AG04450 (cell line): Measurements from ENCODE around the gene AMPD2. TPM values are rescaled to one million over a fixed set of nuclear protein-coding genes. Genes with fewer than 3 reads are reported as not detected.

Source experiments
- CTCF ChIA-PET: fragments of 300-600, 350-600 bp; formaldehyde crosslinking; extraction: SDS; loops from one replicate; lab custom pipeline; 2022; ENCODE audit warnings: antibody characterized with exemption, inconsistent platforms; lab: Charles Lee
- POLR2A ChIA-PET: fragments of 350-600 bp; formaldehyde crosslinking; extraction: SDS; loops from one replicate; lab custom pipeline; 2021; ENCODE audit warnings: antibody characterized with exemption, inconsistent platforms; lab: Yijun Ruan, JAX
- DNase-seq: peaks from one replicate; pipeline ENCODE4 v3.0.0-alpha.2; 2011; ENCODE audit warnings: low read depth, low spot score
- H3K27ac ChIP-seq: one replicate; pipeline ENCODE4 v1.5.1; 2012; ENCODE audit warnings: low read depth, low read length, control low read depth
- H3K27me3 ChIP-seq: one replicate; pipeline ENCODE4 v1.6.0; 2012; ENCODE audit warnings: low read length; ENCODE audit not compliant: control insufficient read depth, insufficient read depth
- H3K4me3 ChIP-seq: 2 replicates; pipeline ENCODE4 v1.5.1; 2011; ENCODE audit warnings: mild to moderate bottlenecking, low read depth, low read length, control low read depth
- H3K9me3 ChIP-seq: 2 replicates; pipeline ENCODE4 v1.5.1; 2012; ENCODE audit warnings: low read length; ENCODE audit not compliant: control insufficient read depth, insufficient read depth
- CTCF ChIP-seq: IDR thresholded peaks from 2 replicates; pipeline ENCODE4 v1.5.1; 2011; ENCODE audit warnings: low read depth, low read length, control low read depth, inconsistent platforms
- polyA plus RNA-seq: library from polyadenylated mRNA; depleted of rRNA; stranded (reverse); fragments of >200 nt; gene quantifications from 2 replicates; pipeline ENCODE4 v1.2.3, GENCODE V29; 2011

The AMPD2 gene
- polyA plus RNA-seq, 1 experiment, result 35.4 TPM

- POLR2A ChIA-PET, result interaction anchor here (0.9 to 2.2 kb wide), 2 partner anchors 22 to 91 kb away, joined by 3 to 15 read pairs; partner anchors contain the start of gene GNAI3
- CTCF ChIA-PET, result interaction anchor here (0.6 to 10.9 kb wide), 52 partner anchors 11 to 386 kb away, joined by 3 to 365 read pairs (median 5); partner anchors contain the start of genes AHCYL1, AMIGO1, AMPD2 and EPS8L3
- H3K27me3 ChIP-seq, result no peaks in the 10 kb centered on the region
- H3K9me3 ChIP-seq, result no peaks in the 10 kb centered on the region
- H3K4me3 ChIP-seq, result no peak overlapping the region
- no peak overlapping the region for H3K27ac ChIP-seq
- TF ChIP-seq CTCF, result no peak
- no peak for DNase-seq
Observed at GRCh38 chr1:109639063-109639840, 19.6 kb downstream of the AMPD2 start.

- TF ChIP-seq CTCF, result no peak
- no peak overlapping the region for H3K4me3 ChIP-seq
Observed at GRCh38 chr1:109639841-109640184, 20.2 kb downstream of the AMPD2 start.

GRCh38 chr1:109640285-109640865 lies 20.7 kb downstream of the AMPD2 start:
- no peak overlapping the region for H3K4me3 ChIP-seq
- no peak overlapping the region for H3K27ac ChIP-seq
- DNase-seq, result no peak

More at GRCh38 chr1:109639841-109640184, 20.2 kb downstream of the AMPD2 start:
- Histone ChIP-seq H3K9me3 (no peaks in the 10 kb centered on the region), H3K27me3 (no peaks in the 10 kb centered on the region), H3K27ac (no peak overlapping the region)
- CTCF ChIA-PET, result interaction anchor here (0.6 to 10.9 kb wide), 68 partner anchors 11 to 468 kb away, joined by 3 to 365 read pairs (median 5); partner anchors contain the start of genes AHCYL1, AMIGO1, AMPD2 and EPS8L3
- DNase-seq, result no peak
- POLR2A ChIA-PET, result interaction anchor here (0.7 to 2.2 kb wide), 6 partner anchors 10 to 344 kb away, joined by 3 to 15 read pairs (median 4); partner anchors contain the start of genes AHCYL1, GNAI3 and GSTM4

GRCh38 chr1:109641078-109641740 lies 21.6 kb downstream of the AMPD2 start:
- Histone ChIP-seq H3K9me3 (no peaks in the 10 kb centered on the region), H3K4me3 (no peak overlapping the region), H3K27me3 (no peaks in the 10 kb centered on the region), H3K27ac (no peak overlapping the region)
- no peak for DNase-seq
- CTCF ChIA-PET, result interaction anchor here (0.8 to 10.9 kb wide), 27 partner anchors 10 to 370 kb away, joined by 3 to 365 read pairs (median 8); partner anchors contain the start of genes AHCYL1, AMIGO1, AMPD2 and EPS8L3
- no peak for TF ChIP-seq CTCF
- POLR2A ChIA-PET, result interaction anchor here (1.0 to 2.2 kb wide), 2 partner anchors 14 to 93 kb away, joined by 3 to 15 read pairs; partner anchors contain the start of genes GNAI3 and GSTM4

More at GRCh38 chr1:109640285-109640865, 20.7 kb downstream of the AMPD2 start:
- ChIA-PET POLR2A (interaction anchor here (0.6 to 2.2 kb wide), 6 partner anchors 9 to 389 kb away, joined by 3 to 15 read pairs (median 4); partner anchors contain the start of genes AHCYL1, GNAI3 and GSTM4), CTCF (interaction anchor here (0.6 to 10.9 kb wide), 69 partner anchors 10 to 469 kb away, joined by 3 to 365 read pairs (median 5); partner anchors contain the start of genes AHCYL1, AMIGO1, AMPD2 and EPS8L3)
- no peaks in the 10 kb centered on the region for H3K9me3 ChIP-seq
- H3K27me3 ChIP-seq, result no peaks in the 10 kb centered on the region
- TF ChIP-seq CTCF, result peak; percentile 91
